ENCODE results near the gene CSTA.
"Not testable (repeated sequence)": the region's sequence is repeated elsewhere in the genome, so short reads cannot be mapped to it uniquely, and the experiment has no call there.

CSTA gene

DNA sequence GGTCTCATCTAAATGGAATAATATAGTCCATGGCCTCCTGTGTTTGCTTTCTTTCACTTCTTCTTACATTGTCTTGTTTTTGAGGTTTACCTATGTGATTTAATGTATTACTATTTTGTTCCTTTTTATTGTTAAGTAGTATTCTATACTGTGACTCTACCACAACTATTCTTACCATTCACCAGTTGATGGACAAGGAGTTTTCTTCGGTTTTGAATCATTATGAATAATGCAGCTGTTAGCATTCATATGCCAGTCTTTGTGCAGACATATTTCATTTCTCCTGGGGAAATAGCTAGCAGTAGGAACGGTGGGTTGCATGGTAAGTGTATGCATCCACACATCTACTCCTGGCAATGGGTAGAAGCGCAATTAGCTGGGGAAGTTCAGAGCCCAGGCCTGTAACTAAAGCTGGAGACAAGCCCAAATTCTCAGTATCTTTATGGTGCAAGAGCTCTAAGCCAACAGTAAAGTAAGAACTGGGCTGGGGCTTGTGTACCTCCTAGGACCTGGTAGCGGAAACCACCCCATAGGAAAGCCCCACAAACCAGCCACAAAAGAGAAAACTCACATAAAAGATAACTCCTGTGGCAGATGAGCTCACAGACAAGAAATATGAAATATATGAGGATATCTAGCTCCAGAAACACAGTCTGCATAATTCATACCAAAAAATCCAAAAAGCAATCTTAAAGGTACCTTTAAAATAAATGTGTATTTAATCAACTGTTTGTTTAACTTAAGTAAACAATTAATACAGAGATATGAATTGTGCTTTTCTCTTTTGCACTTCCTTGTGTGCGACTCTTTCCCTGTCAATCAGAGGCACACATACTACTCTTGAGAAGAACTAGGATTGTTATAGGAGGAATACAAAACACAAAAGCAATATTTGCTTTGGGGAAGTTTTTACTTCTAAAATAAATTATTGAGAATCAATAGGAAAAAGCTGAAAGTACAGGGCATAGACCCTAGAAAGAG lies 2.7 kb upstream of the CSTA start:
- peak; percentile 18 to 52 for DNase-seq

DNA sequence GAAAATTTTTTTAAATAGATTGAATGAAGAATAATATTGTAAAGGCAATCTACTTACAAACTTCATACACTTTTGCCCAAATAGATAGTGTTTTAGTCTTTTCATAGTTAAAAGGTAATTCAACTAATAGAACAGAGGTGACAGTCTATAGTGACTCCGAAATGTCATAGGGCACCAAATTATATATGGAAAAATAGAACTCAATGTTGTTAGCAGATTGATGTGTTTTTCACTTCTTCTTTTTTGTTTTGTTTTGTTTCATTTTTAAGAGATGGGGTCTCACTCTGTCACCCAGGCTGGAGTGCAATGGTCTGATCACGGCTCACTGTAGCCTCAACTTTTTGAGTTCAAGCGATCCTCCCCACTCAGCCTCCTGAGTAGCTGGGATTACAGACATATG lies 721 bp downstream of the CSTA start:
- DNase-seq, result no peak

DNA sequence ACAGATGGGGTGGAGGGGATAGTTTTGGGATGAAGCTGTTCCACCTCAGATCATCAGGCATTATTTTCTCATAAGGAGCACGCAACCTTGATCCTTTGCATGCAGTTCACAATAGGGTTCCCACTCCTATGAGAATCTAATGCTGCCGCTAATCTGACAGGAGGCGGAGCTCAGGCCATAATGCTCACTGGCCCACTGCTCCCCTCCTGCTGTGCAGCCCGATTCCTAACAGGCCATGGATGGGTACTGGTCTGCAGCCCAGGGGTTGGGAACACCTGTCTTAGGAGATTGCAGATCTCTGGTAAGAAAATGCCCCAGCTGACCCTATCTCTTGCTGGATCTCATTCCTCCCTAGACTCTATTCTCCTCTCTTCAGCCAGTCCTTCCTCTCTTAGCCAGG lies 6.8 kb downstream of the CSTA start:
- DNase-seq, result no peak

DNA sequence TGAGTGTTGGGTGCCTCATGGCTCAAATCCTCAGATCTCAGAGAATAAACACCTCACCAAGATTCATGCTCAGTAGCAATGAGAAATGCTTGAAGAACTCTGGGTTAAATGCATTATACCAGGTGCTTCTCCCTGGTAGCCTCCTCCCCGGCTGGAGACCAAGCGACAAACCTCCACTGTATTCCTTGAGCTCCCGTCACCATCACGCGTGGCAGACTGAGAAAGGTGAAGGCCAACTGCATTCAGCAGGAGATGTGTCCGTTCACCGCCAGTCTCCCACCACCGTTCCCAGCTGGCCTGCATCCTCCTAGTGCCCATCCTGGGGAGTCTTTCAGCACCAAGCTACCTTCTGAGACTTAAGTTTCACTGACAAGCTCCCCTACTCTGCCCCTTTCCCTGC lies 7.5 kb downstream of the CSTA start:
- DNase-seq, result no peak

DNA sequence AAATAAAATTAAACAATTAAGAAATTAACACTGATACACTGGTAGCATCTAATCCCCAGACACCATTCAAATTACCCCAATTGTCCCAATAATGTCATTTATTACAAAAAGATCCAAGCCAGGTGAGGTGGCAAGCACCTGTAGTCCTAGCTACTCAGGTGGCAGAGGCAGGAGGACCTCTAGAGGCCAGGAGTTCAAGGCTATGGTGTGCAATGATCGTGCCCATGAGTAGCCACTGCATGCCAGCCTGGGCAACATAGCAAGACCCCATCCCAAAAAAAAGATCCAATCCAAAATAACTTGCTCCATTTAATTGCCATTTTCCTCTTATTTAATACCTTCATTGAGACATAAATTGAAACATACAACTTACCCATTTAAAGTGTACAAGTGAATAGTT lies 17.8 kb downstream of the CSTA start:
- DNase-seq, result no peak

DNA sequence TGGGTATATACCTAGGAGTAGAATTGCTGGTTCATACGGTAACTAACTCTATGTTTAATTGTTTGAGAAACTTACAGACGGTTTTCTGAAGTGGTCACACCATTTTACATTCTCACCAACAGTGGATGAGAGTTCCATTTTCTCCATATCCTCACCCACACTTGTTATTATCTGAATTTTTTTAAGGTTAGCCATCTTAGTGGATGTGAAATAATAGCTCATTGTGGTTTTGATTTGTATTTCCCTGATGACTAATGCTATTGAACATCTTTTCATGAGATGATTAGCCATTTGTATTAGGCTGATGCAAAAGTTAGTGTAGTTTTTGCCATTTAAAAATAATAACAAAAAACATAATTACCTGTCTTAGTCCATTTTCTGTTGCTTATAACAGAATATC lies 18.6 kb downstream of the CSTA start:
- no peak for DNase-seq

DNA sequence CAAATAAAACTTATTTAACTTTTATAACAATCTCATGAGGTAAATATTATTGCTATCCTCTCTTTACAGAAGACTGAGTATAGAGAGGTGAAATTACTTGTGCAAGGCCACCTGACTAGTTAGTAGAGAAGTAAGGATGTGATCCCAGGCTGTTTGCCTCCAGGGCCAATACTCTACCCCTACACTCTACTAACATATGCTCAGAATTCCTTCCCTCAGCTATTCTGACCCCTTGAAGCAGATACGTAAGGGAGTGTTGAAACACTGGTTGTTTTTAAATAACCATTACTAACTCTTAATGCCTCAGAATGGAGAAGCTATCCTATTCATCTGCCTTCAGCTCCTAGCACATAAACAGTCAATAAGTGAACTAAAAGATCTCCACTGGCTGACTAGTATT lies 24.1 kb downstream of the CSTA start:
- DNase-seq, result no peak

DNA sequence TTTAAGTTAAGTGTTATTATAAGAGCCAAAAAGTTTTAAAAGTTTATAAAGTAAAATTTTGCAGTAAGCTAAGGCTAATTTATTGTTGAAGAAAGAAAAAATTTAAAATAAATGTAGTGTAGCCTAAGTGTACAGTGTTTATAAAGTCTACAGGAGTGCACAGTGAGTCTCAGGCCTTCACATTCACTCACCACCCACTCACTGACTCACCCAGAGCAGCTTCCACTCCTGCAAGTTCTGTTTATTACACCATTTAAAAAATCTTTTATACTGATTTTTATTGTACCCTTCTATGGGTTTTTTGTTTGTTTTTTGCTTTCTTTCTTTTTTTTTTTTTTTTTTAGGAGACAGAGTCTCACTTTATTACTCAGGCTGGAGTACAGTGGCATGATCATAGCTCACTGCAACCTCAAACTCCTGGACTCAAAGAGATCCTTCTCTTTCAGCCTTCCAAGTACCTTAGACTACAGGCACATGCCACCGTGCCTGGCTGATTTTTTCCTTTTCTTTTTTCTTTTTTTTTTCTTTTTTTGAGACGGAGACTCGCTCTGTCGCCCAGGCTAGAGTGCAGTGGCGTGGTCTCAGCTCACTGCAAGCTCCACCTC lies 25.9 kb downstream of the CSTA start:
- DNase-seq, result no peak

DNA sequence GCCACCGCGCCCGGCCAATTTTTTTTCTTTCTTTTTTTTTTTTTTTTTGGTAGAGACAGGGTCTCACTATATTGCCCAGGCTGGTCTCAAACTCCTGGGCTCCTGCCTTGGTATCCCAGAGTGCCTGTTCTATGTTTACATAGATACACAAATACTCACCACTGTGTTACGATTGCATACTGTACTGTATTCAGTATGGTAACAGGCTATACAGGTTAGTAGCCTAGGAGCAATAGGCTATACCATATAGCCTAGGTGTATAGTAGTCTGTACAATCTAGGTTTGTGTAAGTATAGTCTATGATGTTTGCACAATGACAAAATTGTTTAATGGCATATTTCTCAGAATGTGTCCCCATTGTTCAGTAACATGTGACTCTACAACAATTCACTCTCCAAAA lies 26.6 kb downstream of the CSTA start:
- no peak for DNase-seq

DNA sequence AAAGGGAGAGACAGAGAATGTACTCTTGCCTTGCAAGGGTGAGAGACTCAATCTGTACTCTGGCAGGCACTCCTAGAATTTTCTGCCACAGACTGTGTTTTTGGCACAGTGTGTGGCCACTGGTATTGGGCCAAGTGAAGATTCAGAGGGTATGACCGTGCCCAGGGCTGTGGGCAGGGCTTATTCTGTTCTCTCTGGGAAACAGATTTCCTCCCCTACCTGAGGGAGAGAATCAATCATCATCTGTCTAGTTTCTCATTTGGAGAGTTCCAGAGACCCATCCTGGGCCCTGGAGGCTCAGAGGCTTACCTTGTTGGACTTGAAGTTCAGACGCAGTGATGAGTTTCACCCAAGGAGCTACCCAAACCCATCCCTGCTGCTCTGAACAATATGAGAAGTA lies 28.2 kb downstream of the CSTA start:
- no peak for DNase-seq

DNA sequence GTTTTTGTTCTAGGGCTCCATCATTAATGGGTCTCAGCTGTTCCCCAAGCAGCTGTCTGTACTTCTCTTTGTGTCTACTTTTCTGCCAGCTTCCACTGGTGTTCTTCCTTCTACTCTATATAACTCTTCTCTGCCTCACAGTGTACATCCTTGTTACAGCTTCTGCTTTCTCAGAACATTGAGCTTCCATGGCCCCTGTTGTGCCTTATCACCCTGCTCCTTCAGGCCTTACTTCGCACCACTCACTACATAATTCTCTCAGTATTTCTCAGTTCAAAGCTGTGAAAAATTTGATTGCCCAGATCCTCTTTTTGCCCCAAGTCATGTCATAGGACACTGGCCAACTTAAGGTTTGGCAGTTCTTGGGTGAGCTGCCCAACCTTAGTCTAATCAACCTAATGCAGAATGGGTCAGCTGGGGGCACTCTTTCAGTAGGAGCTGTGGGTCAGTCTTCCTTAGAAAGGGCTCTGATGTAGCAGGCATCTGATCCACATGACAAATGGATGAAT lies 28.9 kb downstream of the CSTA start:
- DNase-seq, result no peak

DNA sequence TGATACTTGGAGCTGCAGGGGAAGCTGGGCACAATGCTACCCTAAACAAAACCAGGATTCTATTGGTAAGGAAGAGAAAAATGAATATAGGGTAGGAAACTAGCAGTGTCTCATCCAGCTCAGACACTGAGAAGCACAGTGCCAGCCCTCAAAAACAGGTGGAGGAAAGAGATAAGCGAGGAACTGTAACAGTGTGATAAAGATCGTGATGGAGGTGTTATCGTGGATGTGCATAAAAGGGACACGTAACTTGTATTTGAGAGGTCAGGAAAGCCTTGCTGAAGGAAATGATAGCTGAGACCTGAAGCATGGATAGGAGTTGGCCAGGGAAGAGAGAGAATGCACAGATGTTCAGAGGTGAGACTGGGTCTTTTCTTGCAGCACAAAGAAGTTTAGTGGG lies 30.6 kb downstream of the CSTA start:
- DNase-seq, result no peak

DNA sequence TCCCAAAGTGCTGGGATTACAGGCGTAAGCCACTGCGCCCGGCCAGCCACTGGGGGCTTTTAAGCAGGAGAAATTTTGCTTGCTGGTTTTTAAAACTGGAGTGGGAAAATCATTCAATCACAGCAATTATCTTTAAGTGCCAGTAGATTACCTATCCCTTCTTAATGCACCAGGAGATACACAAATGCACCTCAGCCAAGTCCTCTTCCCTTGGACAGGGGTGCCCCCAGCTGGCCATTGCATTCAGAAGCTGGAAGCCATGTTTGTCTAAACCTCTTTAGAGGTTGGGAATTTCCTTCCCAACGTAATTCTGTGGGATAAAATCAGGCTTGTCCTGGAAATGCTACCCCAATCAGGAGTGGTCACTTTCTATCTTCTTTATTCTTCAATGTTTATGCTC lies 31.4 kb downstream of the CSTA start:
- DNase-seq, result peak; percentile 12 to 36

DNA sequence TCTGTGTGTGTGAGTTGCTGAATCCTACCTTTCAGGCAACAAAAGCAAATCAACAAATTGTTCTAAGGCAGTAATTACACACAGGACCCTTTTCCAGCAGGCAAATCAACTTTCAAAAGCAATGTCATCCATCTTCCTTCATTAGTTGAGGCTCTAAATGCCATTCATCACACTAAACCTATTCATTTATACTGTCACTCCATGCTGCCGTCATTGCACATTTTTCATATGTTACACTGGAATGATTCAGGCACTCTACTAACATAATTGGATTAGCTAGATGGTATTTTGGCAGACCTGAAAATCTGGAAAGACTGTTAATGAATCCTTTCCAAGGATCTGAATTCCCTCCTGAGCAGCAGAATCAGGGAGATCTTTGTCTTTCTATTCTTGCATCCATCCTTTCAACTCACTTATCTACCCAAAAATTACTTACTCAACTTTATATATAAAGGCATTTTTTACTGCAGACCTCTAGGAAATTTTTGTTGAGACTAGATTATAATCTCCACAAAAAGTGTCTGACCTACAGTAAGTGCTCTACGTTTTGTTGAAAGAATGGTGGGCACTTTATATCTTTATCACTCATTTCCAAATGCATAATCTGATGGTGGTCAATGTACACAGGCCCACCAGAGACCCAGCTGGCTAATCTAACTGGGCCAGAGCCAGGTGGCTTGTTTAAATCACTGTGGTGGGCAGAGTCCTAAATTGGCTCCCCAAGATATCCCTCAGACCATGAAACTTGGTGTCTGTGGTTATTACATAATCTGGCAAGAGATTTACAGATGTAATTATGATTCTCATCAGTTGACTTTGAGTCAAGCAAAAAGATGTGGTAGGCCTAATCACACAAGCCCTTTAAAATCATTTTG lies 33.0 kb downstream of the CSTA start:
- DNase-seq, result no peak

DNA sequence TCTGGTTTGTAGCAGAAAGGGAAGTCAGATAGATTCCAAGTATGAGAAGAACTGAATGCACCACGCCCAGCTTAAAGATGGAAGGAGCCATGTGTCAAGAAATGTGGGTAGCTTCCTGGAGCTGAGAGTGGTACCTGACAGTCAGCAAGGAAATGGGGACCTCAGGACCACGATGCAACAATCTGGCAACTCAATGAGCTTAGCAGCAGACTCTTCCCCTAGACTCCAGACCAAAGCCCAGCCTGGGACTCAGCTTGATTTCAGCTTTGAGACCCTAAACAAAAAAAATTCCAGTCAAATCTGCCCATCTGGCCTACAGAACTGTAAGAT lies 33.6 kb downstream of the CSTA start:
- no peak for DNase-seq

DNA sequence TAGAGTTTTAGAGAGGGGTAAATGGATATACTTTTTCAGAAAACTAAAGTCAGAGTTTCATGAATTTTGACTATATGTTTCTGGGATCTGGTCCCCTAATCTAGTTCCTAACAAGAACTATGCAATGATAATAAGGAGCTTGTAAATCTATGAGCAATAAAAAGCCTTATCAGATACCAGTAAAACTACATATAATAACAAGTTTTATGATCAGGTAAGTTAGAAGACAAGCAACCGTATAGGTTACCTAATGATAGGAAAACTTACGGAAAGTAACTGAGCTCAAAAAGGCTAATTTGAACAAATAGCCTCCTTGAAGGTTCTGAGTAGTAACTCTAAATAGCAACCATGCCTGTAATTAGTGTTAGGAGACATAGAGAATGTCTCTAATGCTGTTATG lies 37.0 kb downstream of the CSTA start:
- DNase-seq, result no peak

DNA sequence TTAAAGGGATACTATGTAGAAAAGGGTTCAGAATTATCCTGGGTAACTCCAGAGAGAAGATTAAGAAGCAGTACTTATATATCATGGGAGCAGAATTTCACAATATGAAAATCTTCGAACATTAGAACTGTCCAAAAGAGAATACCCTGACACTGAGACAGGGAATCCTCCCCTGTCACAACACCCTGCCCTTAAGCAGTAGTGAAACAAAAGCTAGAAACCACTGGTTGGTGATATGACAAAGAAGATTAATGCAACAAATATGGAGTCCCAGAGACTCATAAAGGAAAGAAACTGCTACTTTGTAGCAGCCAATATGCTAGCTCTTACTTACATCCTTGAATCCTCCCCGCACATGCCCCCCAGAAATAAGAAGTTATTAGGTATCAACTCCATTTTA lies 39.4 kb downstream of the CSTA start:
- no peak for DNase-seq

DNA sequence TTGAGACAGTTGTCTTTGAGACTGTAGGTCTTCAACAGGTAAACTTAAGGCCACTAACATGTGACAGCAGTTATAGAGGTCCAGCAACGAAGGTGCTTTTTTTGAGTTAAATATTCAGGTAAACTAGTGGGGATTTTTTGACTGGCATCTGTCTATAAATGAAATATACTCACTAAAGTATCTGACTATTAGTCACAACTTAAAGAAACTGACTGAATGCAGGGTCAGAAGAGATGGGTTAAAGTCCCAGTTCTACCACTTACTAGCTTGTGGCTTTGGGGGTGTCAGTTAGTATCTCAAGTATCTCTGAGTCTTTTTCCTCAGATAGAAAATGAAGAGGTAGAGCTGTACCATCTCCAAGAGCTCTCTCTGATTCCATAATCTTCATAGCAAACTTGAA lies 40.0 kb downstream of the CSTA start:
- DNase-seq, result no peak

DNA sequence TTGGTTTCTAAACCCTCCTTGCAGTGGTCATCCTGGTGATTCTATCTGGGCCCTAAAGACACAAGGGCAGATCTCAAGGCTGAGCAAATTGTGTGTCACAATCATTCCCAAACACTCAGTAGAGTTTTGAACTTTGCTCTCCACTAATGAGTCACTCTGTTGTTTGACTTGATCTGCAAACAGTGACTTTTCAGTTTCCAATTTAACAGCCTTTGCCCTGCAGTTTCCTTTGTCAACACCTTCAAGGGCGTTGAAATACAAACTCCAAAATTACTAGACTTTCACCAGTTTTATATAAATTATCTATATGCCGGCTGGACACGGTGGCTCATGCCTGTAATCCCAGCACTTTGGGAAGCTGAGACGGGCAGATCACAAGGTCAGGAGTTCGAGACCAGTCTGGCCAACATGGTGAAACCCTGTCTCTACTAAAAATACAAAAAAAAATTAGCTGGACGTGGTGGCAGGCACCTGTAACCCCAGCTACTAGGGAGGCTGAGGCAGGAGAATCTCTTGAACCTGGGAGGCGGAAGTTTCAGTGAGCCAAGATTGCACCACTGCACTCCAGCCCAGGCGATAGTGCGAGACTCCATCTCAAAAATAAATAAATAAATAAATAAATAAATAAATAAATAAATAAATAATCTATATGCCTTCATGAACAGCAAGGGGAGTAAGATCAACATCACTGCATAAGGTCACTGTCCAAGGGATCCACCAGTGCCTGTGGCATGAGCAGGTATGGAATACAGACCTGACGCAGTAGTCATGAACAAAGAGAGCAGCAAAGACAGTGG lies 40.7 kb downstream of the CSTA start:
- not testable (repeated sequence) for DNase-seq

DNA sequence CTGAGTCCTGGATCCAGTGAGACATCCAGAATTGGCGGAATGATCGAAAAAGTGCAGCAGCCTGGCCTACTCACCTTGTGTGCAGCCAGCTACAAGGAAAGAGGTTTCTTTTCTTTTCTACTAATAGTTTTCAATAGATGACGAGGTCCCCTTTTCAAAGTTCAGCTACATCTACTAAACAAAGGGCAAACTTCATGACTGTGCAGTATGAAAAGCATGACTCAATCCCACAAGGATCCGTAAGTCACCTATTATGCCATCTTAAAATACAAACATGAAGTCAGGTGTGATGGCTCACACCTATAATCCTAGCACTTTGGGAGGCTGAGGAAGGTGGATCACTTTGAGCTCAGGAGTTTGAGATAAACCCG lies 41.3 kb downstream of the CSTA start:
- no peak for DNase-seq

DNA sequence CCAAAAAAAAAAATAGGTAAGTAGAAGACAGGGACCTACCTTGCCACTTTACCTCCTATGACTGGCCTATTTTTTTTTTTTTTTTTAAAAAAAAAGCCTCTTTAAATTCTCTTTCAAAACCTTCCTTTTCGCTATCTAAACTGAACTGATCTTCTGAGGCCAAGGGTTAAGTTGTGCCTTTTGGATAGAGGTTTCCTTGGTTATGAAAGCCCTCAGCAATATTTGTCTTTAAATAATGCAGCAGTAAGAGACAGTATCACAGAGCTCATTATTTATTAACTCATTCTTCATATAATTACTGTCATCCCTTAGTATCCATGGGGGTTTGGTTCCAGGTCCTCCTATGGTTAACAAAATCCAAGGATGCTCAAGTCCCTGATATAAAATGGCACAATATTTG lies 49.0 kb downstream of the CSTA start:
- DNase-seq, result no peak

DNA sequence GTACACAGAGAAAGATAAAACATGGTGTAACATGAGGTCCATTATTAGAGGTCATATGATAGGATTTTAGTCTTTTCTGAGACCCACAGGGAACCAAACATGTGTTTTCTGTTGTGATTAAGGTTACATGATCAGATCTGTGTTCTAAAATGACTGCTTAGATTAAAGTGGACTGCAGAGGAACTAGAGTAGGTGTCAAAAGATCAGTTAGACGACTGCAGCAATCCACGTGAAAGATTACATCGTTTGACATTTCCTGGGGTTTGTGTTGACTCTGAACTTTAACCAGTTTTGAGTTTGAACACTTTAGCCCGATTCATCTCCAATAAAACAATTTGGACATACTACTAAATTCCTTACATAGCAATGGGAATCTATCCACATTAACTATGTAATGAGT lies 52.9 kb downstream of the CSTA start:
- DNase-seq, result no peak

All from CD4-positive, alpha-beta T cell treated with Interferon alpha-2 for 1 hour (primary cell).